MCF 10A (cell line): Measurements from ENCODE around the gene PKLR. TPM values are rescaled to one million over a fixed set of nuclear protein-coding genes. Genes with fewer than 3 reads are reported as not detected.
A peak's percentile ranks its signal among the peaks of the same experiment; 100 is the strongest.

Source experiments
- BruUV-seq: library from RNA; stranded (reverse); fragments of 400-500 nt; replicated peaks from 2 replicates; lab custom pipeline; 2021; lab: Mats Ljungman, UMichigan
- CTCF ChIA-PET: fragments of 300-600 bp; sonication (Branson Sonifier 250); formaldehyde crosslinking; extraction: SDS; loops from one replicate; lab custom pipeline; 2021; ENCODE audit warnings: antibody characterized with exemption, inconsistent platforms; lab: Yijun Ruan, JAX
- POLR2A ChIA-PET: fragments of 300-600, 350-650 bp; sonication (Branson Sonifier 250); formaldehyde crosslinking; extraction: SDS; loops from one replicate; lab custom pipeline; 2020; ENCODE audit warnings: antibody characterized with exemption, inconsistent platforms; lab: Yijun Ruan, JAX
- DNase-seq: peaks from one replicate; pipeline ENCODE4 v3.0.0-alpha.2; 2018; ENCODE audit not compliant: unreplicated experiment
- H3K27ac Mint-ChIP-seq: one replicate; pipeline ENCODE4 v1.8.0; 2022; ENCODE audit warnings: mild to moderate bottlenecking, low read depth, mixed read lengths; ENCODE audit not compliant: unreplicated experiment
- H3K27me3 Mint-ChIP-seq: one replicate; pipeline ENCODE4 v1.8.0; 2022; ENCODE audit warnings: mixed read lengths; ENCODE audit not compliant: insufficient read depth, unreplicated experiment
- H3K36me3 Mint-ChIP-seq: one replicate; pipeline ENCODE4 v1.8.0; 2022; ENCODE audit warnings: mild to moderate bottlenecking, moderate library complexity, mixed read lengths; ENCODE audit not compliant: insufficient read depth, unreplicated experiment
- H3K4me1 Mint-ChIP-seq: one replicate; pipeline ENCODE4 v1.8.0; 2022; ENCODE audit warnings: mixed read lengths; ENCODE audit not compliant: insufficient read depth, unreplicated experiment
- H3K4me3 Mint-ChIP-seq: one replicate; pipeline ENCODE4 v1.8.0; 2022; ENCODE audit warnings: mild to moderate bottlenecking, moderate library complexity, mixed read lengths; ENCODE audit not compliant: unreplicated experiment
- H3K9me3 Mint-ChIP-seq: one replicate; pipeline ENCODE4 v1.8.0; 2022; ENCODE audit warnings: mixed read lengths; ENCODE audit not compliant: unreplicated experiment
- intact Hi-C: fragments of 100-400 bp; cut with micrococcal nuclease; formaldehyde crosslinking; loops from 2 replicates; pipeline ENCODE4 v1.14.1; 2022
- total RNA-seq: library from RNA; stranded (reverse); gene quantifications from 2 replicates; pipeline ENCODE4 v1.2.3, GENCODE V29; 2022
- TF ChIP-seq, protein P1 (sequence below): fragments of 200-600 bp; IDR thresholded peaks from one replicate; pipeline ENCODE4 v1.8.0; 2022; ENCODE audit warnings: antibody characterized with exemption, mild to moderate bottlenecking; ENCODE audit not compliant: unreplicated experiment

The PKLR gene
- total RNA-seq, 1 experiment from 2014 or later = not detected

DNA sequence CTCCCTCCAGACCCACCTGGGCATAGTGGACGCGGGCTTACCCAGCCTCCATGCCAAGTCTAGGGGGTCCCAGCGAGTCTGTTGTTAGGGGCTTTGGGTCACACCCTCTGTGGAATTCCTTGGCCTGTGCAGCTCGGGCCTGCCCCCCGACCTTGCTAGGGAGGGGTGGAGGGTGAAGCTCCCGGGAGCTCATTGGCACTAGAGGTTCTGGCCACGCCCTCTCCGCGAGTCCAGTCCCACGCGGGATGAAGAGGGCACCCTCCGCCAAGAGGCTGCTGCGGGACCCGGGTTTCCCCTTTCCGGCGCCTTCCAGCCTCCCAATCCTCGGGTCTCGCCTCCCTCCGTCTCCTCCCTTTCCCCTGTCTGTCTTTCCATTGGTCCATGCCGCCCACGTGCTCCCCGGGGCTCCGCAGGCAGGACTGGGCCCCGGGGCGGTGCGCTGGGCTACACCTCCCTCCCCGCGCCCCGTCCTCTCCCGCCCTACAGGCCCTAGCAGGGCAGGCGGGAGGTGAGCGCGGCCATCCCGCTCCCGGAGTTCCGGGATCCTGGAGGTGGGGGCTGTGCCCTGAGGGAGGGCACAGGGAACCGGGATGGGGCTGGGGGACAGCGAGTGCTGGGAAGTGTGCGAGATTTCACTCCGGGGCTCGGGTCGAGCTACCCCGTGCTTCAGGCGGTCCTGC, 22.9 kb upstream of the PKLR start:
- CTCF ChIA-PET = interaction anchor here (0.6 to 10.2 kb wide), 30 partner anchors 11 to 353 kb away, joined by 3 to 163 read pairs (median 4); partner anchors contain the start of genes CLK2, FDPS and KRTCAP2
- TF ChIP-seq, protein P1, sequence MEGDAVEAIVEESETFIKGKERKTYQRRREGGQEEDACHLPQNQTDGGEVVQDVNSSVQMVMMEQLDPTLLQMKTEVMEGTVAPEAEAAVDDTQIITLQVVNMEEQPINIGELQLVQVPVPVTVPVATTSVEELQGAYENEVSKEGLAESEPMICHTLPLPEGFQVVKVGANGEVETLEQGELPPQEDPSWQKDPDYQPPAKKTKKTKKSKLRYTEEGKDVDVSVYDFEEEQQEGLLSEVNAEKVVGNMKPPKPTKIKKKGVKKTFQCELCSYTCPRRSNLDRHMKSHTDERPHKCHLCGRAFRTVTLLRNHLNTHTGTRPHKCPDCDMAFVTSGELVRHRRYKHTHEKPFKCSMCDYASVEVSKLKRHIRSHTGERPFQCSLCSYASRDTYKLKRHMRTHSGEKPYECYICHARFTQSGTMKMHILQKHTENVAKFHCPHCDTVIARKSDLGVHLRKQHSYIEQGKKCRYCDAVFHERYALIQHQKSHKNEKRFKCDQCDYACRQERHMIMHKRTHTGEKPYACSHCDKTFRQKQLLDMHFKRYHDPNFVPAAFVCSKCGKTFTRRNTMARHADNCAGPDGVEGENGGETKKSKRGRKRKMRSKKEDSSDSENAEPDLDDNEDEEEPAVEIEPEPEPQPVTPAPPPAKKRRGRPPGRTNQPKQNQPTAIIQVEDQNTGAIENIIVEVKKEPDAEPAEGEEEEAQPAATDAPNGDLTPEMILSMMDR = no peak
- Mint-ChIP-seq H3K9me3 (no peaks in the 10 kb centered on the region), H3K27ac (peak overlapping the region; percentile 55), H3K4me1 (peaks cover 30% of the 10 kb centered on the region), H3K27me3 (no peaks in the 10 kb centered on the region), H3K36me3 (peaks cover 32% of the 10 kb centered on the region), H3K4me3 (peak overlapping the region; percentile 90)
- POLR2A ChIA-PET = interaction anchor here (0.6 to 10.5 kb wide), 37 partner anchors 9 to 845 kb away, joined by 3 to 103 read pairs (median 5); partner anchors contain the start of genes ASH1L, CLK2, ENTREP3 and FDPS
- BruUV-seq = no TSS peak
- peak; percentile 99 for DNase-seq
- intact Hi-C loops = loop anchor here (1.0 to 5.0 kb wide), 3 partner anchors 47 to 268 kb away; partner anchors contain the start of gene HCN3

DNA sequence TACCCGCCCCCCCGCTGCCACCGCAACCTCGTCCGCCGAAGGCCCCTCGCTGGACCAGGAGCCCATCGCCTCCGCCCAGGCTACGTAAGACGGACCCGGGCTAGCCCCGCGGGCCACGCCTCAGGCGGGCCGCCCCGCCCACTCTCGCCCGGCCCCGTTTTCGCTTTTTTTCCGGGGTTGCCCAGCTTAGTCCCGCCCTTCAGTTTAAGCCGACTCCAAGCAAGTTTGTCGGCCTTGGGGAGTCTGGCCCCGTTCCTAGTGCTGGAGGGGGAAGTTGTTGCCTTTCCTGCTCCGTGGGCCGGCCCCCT, 22.4 kb upstream of the PKLR start:
- TF ChIP-seq, protein P1 = no peak
- H3K4me1 Mint-ChIP-seq = peaks cover 30% of the 10 kb centered on the region
- H3K27ac Mint-ChIP-seq = peak overlapping the region; percentile 55
- CTCF ChIA-PET = interaction anchor here (0.6 to 10.2 kb wide), 29 partner anchors 10 to 555 kb away, joined by 3 to 163 read pairs (median 4); partner anchors contain the start of genes CLK2 and FDPS
- no peaks in the 10 kb centered on the region for H3K27me3 Mint-ChIP-seq
- POLR2A ChIA-PET = interaction anchor here (0.6 to 10.5 kb wide), 37 partner anchors 10 to 365 kb away, joined by 3 to 103 read pairs (median 5); partner anchors contain the start of genes ASH1L, CLK2, ENTREP3 and FDPS
- H3K9me3 Mint-ChIP-seq = no peaks in the 10 kb centered on the region
- H3K4me3 Mint-ChIP-seq = peak overlapping the region; percentile 90
- intact Hi-C loops = loop anchor here (1.0 to 5.0 kb wide), 7 partner anchors 15 to 325 kb away; partner anchors contain the start of genes FDPS, HCN3 and THBS3
- H3K36me3 Mint-ChIP-seq = peaks cover 32% of the 10 kb centered on the region
- peak; percentile 94 for DNase-seq
- no TSS peak for BruUV-seq

DNA sequence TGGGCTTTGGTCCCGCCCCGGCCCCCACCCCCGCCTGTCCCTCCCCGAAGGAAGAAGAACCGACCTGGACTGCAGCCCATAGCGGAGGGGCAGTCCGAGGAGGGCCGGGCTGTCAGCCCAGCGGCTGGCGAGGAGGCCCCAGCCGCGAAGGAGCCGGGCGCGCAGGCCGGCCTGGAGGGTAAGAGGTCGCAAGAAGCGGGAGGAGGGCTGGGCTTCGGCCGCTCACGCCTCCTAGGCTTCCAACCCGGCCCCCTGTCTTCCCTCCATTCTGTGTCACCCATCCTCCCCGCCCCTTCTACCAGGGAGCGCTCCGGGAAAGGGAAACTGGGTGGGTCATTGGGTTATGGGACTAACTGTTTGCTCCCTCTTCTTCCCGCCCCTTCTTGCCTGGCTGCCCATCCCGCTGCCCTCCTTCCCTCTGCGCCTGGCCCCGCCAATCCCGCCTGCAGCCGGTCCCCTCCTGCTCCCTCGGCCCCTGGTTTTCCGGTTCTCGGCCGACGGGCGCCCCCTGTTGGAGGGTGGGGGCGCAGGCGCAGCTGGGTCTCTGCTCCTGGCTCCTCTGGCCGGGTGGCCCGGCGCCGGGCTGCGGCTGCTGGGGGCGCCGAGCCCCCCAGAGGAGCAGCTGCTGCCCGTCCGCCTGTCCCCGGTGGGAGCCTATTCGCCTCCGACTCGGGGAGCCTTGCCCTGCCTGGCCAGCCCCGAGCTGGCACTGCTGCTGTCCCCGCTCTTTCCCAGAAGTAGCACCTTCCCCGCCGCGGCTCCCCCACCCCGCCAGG, 21.9 kb upstream of the PKLR start:
- CTCF ChIA-PET = interaction anchor here (0.6 to 10.2 kb wide), 35 partner anchors 10 to 556 kb away, joined by 3 to 163 read pairs (median 4); partner anchors contain the start of genes CLK2, FDPS and HCN3
- Mint-ChIP-seq H3K27me3 (no peaks in the 10 kb centered on the region), H3K4me1 (peaks cover 30% of the 10 kb centered on the region), H3K36me3 (peaks cover 30% of the 10 kb centered on the region), H3K27ac (no peak overlapping the region), H3K4me3 (peak overlapping the region; percentile 90), H3K9me3 (no peaks in the 10 kb centered on the region)
- POLR2A ChIA-PET = interaction anchor here (0.6 to 10.5 kb wide), 37 partner anchors 10 to 365 kb away, joined by 3 to 103 read pairs (median 5); partner anchors contain the start of genes ASH1L, CLK2, ENTREP3 and FDPS
- TF ChIP-seq, protein P1 = peak; percentile 100
- intact Hi-C loops = loop anchor here (1.0 to 5.0 kb wide), 5 partner anchors 14 to 325 kb away; partner anchors contain the start of genes FDPS and THBS3
- BruUV-seq = no TSS peak
- peak; percentile 98 for DNase-seq
